IMR-90 (cell line): Measurements from ENCODE around the gene AMIGO1.

Source experiments
- CEBPB ChIP-seq: IDR thresholded peaks from 2 replicates; pipeline ENCODE4 v1.6.1; 2012; ENCODE audit warnings: low read depth, low read length, improper control_type of control experiment
- CHD1 ChIP-seq: IDR thresholded peaks from 2 replicates; pipeline ENCODE4 v1.6.1; 2012; ENCODE audit warnings: low read depth, low read length, improper control_type of control experiment
- CTCF ChIP-seq: conservative IDR thresholded peaks from 2 replicates; pipeline ENCODE4 v1.5.1; 2012; ENCODE audit warnings: mild to moderate bottlenecking, low read depth, low read length, improper control_type of control experiment
- NFE2L2 ChIP-seq: fragments of 150-350 bp; IDR thresholded peaks from 2 replicates; pipeline ENCODE4 v1.6.1; 2016; ENCODE audit warnings: low read depth, mild to moderate bottlenecking, low read length
- POLR2A ChIP-seq: IDR thresholded peaks from 2 replicates; pipeline ENCODE4 v1.6.1; 2012; ENCODE audit warnings: mild to moderate bottlenecking, low read depth, low read length
- SMC3 ChIP-seq: fragments of 150-350 bp; IDR thresholded peaks from 2 replicates; pipeline ENCODE4 v1.6.1; 2016; ENCODE audit warnings: low read depth, mild to moderate bottlenecking, antibody characterized with exemption, low read length, moderate library complexity

GRCh38 chr1:109466125-109466451 is 43.4 kb downstream of the AMIGO1 start:
- TF ChIP-seq NFE2L2 (no peak), CTCF (no peak), CHD1 (no peak), POLR2A (no peak), CEBPB (no peak), SMC3 (no peak)
